SHP77 (cell line): Measurements from ENCODE around the gene MLPH.
A peak's percentile ranks its signal among the peaks of the same experiment; 100 is the strongest.

Source experiments
- DNase-seq, 2 experiments: peaks; one replicate each; lab custom pipeline; 2025; lab: John Stamatoyannopoulos, UW

The MLPH gene

GRCh38 chr2:237486819-237487448 lies at the start of gene MLPH:
Gene MLPH (plus strand): TSS chr2:237487251. CDS start chr2:237493427, 6,176 bp downstream.
- peak in 1 of 2 experiments; percentile 43 for DNase-seq

- no peak for DNase-seq
Measured at GRCh38 chr2:237437566-237437965, 49.5 kb upstream of the MLPH start.

- DNase-seq: no peak
Measured at GRCh38 chr2:237438080-237438940, 48.7 kb upstream of the MLPH start.

- DNase-seq: no peak
Measured at GRCh38 chr2:237440819-237441281, 46.2 kb upstream of the MLPH start.

GRCh38 chr2:237441605-237442274 lies 45.3 kb upstream of the MLPH start:
- no peak for DNase-seq

- no peak for DNase-seq
Measured at GRCh38 chr2:237444071-237444470, 43.0 kb upstream of the MLPH start.

GRCh38 chr2:237445611-237446337 lies 41.3 kb upstream of the MLPH start:
- DNase-seq: no peak

GRCh38 chr2:237446338-237446665 lies 40.7 kb upstream of the MLPH start:
- DNase-seq: no peak

- no peak for DNase-seq
Measured at GRCh38 chr2:237447496-237447895, 39.6 kb upstream of the MLPH start.

- no peak for DNase-seq
Measured at GRCh38 chr2:237448171-237448570, 38.9 kb upstream of the MLPH start.

- no peak for DNase-seq
Measured at GRCh38 chr2:237448626-237449025, 38.4 kb upstream of the MLPH start.

- no peak for DNase-seq
Measured at GRCh38 chr2:237449193-237449881, 37.7 kb upstream of the MLPH start.

GRCh38 chr2:237450108-237450507 lies 36.9 kb upstream of the MLPH start:
- no peak for DNase-seq

GRCh38 chr2:237450583-237450982 lies 36.5 kb upstream of the MLPH start:
- no peak for DNase-seq

GRCh38 chr2:237451643-237452469 lies 35.2 kb upstream of the MLPH start:
- DNase-seq: no peak

- no peak for DNase-seq
Measured at GRCh38 chr2:237452861-237453260, 34.2 kb upstream of the MLPH start.

GRCh38 chr2:237453671-237454070 lies 33.4 kb upstream of the MLPH start:
- no peak for DNase-seq

GRCh38 chr2:237455764-237456163 lies 31.3 kb upstream of the MLPH start:
- DNase-seq: no peak

- peak; percentile 73 to 82 for DNase-seq
Measured at GRCh38 chr2:237456200-237456843, 30.7 kb upstream of the MLPH start.

GRCh38 chr2:237457388-237457941 lies 29.6 kb upstream of the MLPH start:
- DNase-seq: no peak
